Measurements from ENCODE around the gene ABHD17C. TPM values are rescaled to one million over a fixed set of nuclear protein-coding genes. Genes with fewer than 3 reads are reported as not detected.
A peak's percentile ranks its signal among the peaks of the same experiment; 100 is the strongest.

ABHD17C gene
- total RNA-seq, 1 experiment from 2014 or later: 10.3 TPM

DNA sequence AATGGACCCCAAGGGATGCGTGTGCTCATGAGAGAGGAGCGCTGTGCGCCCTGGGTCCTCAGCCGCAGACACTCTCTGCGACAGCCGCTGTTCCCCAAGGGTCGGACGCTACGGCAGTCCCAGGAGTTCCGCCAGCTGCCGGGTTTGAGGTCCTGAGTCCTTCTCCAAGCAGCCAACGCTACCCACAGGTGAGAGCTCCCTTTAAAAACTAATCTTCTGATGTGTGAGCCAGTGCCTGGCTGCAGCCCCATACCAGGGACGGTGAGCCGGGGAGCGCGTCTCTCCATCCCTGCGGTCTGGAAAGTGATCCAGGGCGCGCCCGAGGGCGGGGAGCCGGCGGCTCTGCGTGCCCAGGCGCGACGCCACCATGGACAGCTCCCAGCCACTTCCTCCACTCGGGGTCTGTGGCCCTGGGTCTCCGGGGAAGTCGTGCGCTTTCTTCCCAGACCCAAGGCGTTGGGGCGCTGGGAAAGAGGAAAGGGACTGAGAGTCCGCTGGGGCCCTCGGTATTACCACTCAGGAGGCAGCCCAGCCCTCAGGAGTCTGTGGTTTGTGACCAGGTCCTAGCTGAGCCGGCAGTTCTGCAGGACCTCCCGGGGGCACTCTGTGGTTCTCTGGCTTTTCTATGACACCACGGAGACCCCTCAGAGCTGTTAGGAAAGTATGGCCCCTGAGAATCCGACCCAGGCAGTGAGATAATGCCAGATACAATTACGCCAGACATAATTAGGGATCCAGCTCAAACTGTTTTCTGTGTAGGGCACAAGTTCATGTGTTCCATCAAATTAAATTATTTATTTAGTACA lies 85.5 kb downstream of the ABHD17C start:
- no peaks in the 10 kb centered on the region for H3K79me2 ChIP-seq (ENCODE audit: low read length)
- CTCF ChIA-PET: interaction anchor here (0.8 to 5.3 kb wide), 3 partner anchors 64 to 213 kb away, joined by 3 to 44 read pairs (median 7); no protein-coding TSS in a partner anchor
- ATAC-seq (peak; percentile 25), DNase-seq (peak; percentile 69)
- peak overlapping the region; percentile 89 for H3K4me2 ChIP-seq (ENCODE audit: low read length)
- no peaks in the 10 kb centered on the region for H3K9me3 ChIP-seq (ENCODE audit: low read length)
- no peaks in the 10 kb centered on the region for H3F3A ChIP-seq (ENCODE audit: low read length, unreplicated experiment)
- H3K4me1 ChIP-seq (ENCODE audit: insufficient read depth, low read length): peaks cover 27% of the 10 kb centered on the region
- H3K36me3 ChIP-seq (ENCODE audit: low read depth, low read length): no peaks in the 10 kb centered on the region
- H3K27ac ChIP-seq (ENCODE audit: low read length): no peak overlapping the region
- intact Hi-C loops (cut with micrococcal nuclease): loop anchor here (1.0 kb wide), 2 partner anchors 25 to 190 kb away; no protein-coding TSS in a partner anchor
- POLR2A ChIA-PET (ENCODE audit: unreplicated experiment): no interaction called here
- H2AFZ ChIP-seq (ENCODE audit: low read length): peak overlapping the region; percentile 52; the same call in 1 of the 2 replicates
- no peak overlapping the region for H3K9ac ChIP-seq (ENCODE audit: low read length)
- H3K27me3 ChIP-seq (ENCODE audit: low read length): 0 out of 2 replicates have a peak, but pooled peaks cover 4% of the 10 kb centered on the region
- no peaks in the 10 kb centered on the region for H3K9me2 ChIP-seq (replicated peaks; ENCODE audit: low read length)
- H3K4me3 ChIP-seq (ENCODE audit: low read length): peak overlapping the region; percentile 66
- TF ChIP-seq EZH2phosphoT487 (IDR thresholded peaks at IDR 0.05; ENCODE audit: borderline replicate concordance, low read length): no peak
- TF ChIP-seq EZH2 (IDR thresholded peaks at IDR 0.05; ENCODE audit: low read length, unreplicated experiment): no peak
- TF ChIP-seq, protein P1, sequence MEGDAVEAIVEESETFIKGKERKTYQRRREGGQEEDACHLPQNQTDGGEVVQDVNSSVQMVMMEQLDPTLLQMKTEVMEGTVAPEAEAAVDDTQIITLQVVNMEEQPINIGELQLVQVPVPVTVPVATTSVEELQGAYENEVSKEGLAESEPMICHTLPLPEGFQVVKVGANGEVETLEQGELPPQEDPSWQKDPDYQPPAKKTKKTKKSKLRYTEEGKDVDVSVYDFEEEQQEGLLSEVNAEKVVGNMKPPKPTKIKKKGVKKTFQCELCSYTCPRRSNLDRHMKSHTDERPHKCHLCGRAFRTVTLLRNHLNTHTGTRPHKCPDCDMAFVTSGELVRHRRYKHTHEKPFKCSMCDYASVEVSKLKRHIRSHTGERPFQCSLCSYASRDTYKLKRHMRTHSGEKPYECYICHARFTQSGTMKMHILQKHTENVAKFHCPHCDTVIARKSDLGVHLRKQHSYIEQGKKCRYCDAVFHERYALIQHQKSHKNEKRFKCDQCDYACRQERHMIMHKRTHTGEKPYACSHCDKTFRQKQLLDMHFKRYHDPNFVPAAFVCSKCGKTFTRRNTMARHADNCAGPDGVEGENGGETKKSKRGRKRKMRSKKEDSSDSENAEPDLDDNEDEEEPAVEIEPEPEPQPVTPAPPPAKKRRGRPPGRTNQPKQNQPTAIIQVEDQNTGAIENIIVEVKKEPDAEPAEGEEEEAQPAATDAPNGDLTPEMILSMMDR (conservative IDR thresholded peaks at IDR 0.05; ENCODE audit: low read depth, low read length): no peak
- no TSS peak for BruUV-seq (replicated peaks)
- H4K20me1 ChIP-seq (ENCODE audit: low read length): no peaks in the 10 kb centered on the region

DNA sequence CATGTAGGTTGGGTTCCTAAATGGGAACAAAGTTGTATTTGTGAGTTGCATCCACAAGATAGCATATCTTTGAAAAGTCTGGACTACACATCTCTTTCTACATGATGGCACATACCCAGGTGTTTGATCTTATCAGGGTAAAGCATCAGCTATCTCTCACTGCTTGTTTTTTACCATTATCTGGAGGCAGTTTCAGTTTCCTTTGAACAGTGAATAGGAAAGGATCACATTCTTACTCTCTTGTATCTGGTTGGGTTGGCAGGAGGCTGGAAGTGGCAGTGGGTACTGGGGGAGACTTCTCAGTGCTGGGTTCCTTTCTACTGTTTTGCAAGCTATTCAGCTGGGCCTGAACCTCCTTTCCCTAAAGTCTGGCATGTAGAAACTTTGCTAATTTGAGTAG lies 88.2 kb downstream of the ABHD17C start:
- H3K27me3 ChIP-seq (ENCODE audit: low read length): 0 out of 2 replicates have a peak, but pooled peaks cover 4% of the 10 kb centered on the region
- BruUV-seq (replicated peaks): no TSS peak
- TF ChIP-seq EZH2 (IDR thresholded peaks at IDR 0.05; ENCODE audit: low read length, unreplicated experiment) (no peak), EZH2phosphoT487 (IDR thresholded peaks at IDR 0.05; ENCODE audit: borderline replicate concordance, low read length) (no peak)
- TF ChIP-seq, protein P1 (conservative IDR thresholded peaks at IDR 0.05; ENCODE audit: low read depth, low read length): no peak
- no peak overlapping the region for H3K9ac ChIP-seq (ENCODE audit: low read length)
- ATAC-seq (no peak), DNase-seq (no peak)
- no peaks in the 10 kb centered on the region for H3K9me3 ChIP-seq (ENCODE audit: low read length)
- no peak overlapping the region for H3K27ac ChIP-seq (ENCODE audit: low read length)
- CTCF ChIA-PET: no interaction called here
- H3K36me3 ChIP-seq (ENCODE audit: low read depth, low read length): no peaks in the 10 kb centered on the region
- no peaks in the 10 kb centered on the region for H3K9me2 ChIP-seq (replicated peaks; ENCODE audit: low read length)
- H2AFZ ChIP-seq (ENCODE audit: low read length): no peak overlapping the region
- no peak overlapping the region for H3K4me2 ChIP-seq (ENCODE audit: low read length)
- POLR2A ChIA-PET (ENCODE audit: unreplicated experiment): no interaction called here
- intact Hi-C loops (cut with micrococcal nuclease): no loop called here
- H3F3A ChIP-seq (ENCODE audit: low read length, unreplicated experiment): no peaks in the 10 kb centered on the region
- H3K79me2 ChIP-seq (ENCODE audit: low read length): no peaks in the 10 kb centered on the region
- H3K4me3 ChIP-seq (ENCODE audit: low read length): no peak overlapping the region
- H4K20me1 ChIP-seq (ENCODE audit: low read length): no peaks in the 10 kb centered on the region
- peaks cover 16% of the 10 kb centered on the region for H3K4me1 ChIP-seq (ENCODE audit: insufficient read depth, low read length)

DNA sequence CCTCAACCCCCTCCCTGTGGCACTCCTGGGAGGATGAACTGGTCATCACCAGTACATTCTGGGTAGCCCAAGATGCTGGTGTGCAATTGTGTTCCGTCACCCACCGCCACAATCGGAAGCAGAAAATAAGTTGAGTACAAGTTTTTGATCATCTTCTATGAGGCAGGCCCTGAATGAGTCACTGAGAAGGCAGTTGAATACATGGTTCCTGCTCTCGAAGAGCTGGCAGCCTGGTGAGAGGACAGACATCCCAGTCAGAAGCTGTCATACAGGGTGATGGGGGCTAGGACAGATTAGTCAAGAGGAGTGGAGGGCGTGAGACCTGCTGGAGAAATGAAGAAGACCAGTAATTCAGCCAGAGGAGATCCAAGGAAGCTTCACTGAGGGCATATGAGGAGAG lies 90.2 kb downstream of the ABHD17C start:
- intact Hi-C loops (cut with micrococcal nuclease): no loop called here
- DNase-seq (no peak), ATAC-seq (no peak)
- ChIA-PET CTCF (interaction anchor here (0.8 kb wide), 1 partner anchor 218 kb away, joined by 4 read pairs; no protein-coding TSS in a partner anchor), POLR2A (ENCODE audit: unreplicated experiment) (no interaction called here)
- Histone ChIP-seq H3K9me2 (replicated peaks; ENCODE audit: low read length) (no peaks in the 10 kb centered on the region), H2AFZ (ENCODE audit: low read length) (no peak overlapping the region), H3F3A (ENCODE audit: low read length, unreplicated experiment) (no peaks in the 10 kb centered on the region), H4K20me1 (ENCODE audit: low read length) (no peaks in the 10 kb centered on the region), H3K27me3 (ENCODE audit: low read length) (0 out of 2 replicates have a peak, but pooled peaks cover under 1% of the 10 kb centered on the region), H3K4me2 (ENCODE audit: low read length) (no peak overlapping the region), H3K9ac (ENCODE audit: low read length) (no peak overlapping the region), H3K4me3 (ENCODE audit: low read length) (no peak overlapping the region), H3K27ac (ENCODE audit: low read length) (no peak overlapping the region), H3K9me3 (ENCODE audit: low read length) (no peaks in the 10 kb centered on the region), H3K79me2 (ENCODE audit: low read length) (no peaks in the 10 kb centered on the region), H3K36me3 (ENCODE audit: low read depth, low read length) (no peaks in the 10 kb centered on the region), H3K4me1 (ENCODE audit: insufficient read depth, low read length) (peaks cover 6% of the 10 kb centered on the region; the same call in 1 of the 2 replicates)
- no peak for TF ChIP-seq EZH2 (IDR thresholded peaks at IDR 0.05; ENCODE audit: low read length, unreplicated experiment)
- no peak for TF ChIP-seq EZH2phosphoT487 (IDR thresholded peaks at IDR 0.05; ENCODE audit: borderline replicate concordance, low read length)
- TF ChIP-seq, protein P1 (conservative IDR thresholded peaks at IDR 0.05; ENCODE audit: low read depth, low read length): no peak
- no TSS peak for BruUV-seq (replicated peaks)

Measured in PC-3 (cell line).